ENCODE results near the gene TBC1D1. TPM values are rescaled to one million over a fixed set of nuclear protein-coding genes. Genes with fewer than 3 reads are reported as not detected.

Gene TBC1D1
- total RNA-seq, 2 experiments from 2014 or later: 40.7 to 46.5 TPM

- TF ChIP-seq CTCF (IDR thresholded peaks at IDR 0.05): no peak
- ChIA-PET CTCF (interaction anchor here (6.8 kb wide), 1 partner anchor 555 kb away, joined by 111 read pairs; no protein-coding TSS in a partner anchor), POLR2A (no interaction called here)
- H3K4me1 ChIP-seq (ENCODE audit: insufficient read depth, low read length): peaks cover 38% of the 10 kb centered on the region
- peaks cover 0 to 5% of the 10 kb centered on the region in 2 experiments for H3K9me3 ChIP-seq (ENCODE audit: control insufficient read depth in 1 of 2, insufficient read depth in 1 of 2, low read length in 2 of 2)
- Mint-ChIP-seq H3K27me3 (no peaks in the 10 kb centered on the region), H3K36me3 (ENCODE audit: low read depth) (no peaks in the 10 kb centered on the region), H3K4me3 (no peak overlapping the region), H3K9me3 (no peaks in the 10 kb centered on the region), H3K4me1 (ENCODE audit: low read depth) (peaks cover 49% of the 10 kb centered on the region), H3K27ac (no peak overlapping the region)
- ATAC-seq (ENCODE audit: poor library complexity) (no peak), DNase-seq (no peak)
- no peaks in the 10 kb centered on the region for H3K27me3 ChIP-seq (ENCODE audit: control insufficient read depth in 1 of 2, insufficient read depth in 2 of 2, low read length in 2 of 2)
- no peaks in the 10 kb centered on the region for H3K36me3 ChIP-seq (ENCODE audit: insufficient read depth, low read length)
- intact Hi-C loops (cut with DNase I, micrococcal nuclease): loop anchor here in 1 of 2 experiments (2.0 to 5.0 kb wide), 4 partner anchors 15 to 681 kb away; partner anchors contain the start of gene TLR6
- no peak overlapping the region for H3K27ac ChIP-seq (ENCODE audit: low read depth in 1 of 2, low read length in 2 of 2)
- H3K4me3 ChIP-seq (ENCODE audit: low read length): no peak overlapping the region
These were observed 285.3 kb downstream of the TBC1D1 start for GRCh38 chr4:38176165-38176564.

- peaks cover 38% of the 10 kb centered on the region for H3K4me1 ChIP-seq (ENCODE audit: insufficient read depth, low read length)
- H3K36me3 ChIP-seq (ENCODE audit: insufficient read depth, low read length): no peaks in the 10 kb centered on the region
- TF ChIP-seq CTCF (IDR thresholded peaks at IDR 0.05): no peak
- intact Hi-C loops (cut with DNase I, micrococcal nuclease): loop anchor here in 1 of 2 experiments (2.0 to 5.0 kb wide), 4 partner anchors 16 to 680 kb away; partner anchors contain the start of gene TLR6
- Mint-ChIP-seq H3K27me3 (no peaks in the 10 kb centered on the region), H3K9me3 (no peaks in the 10 kb centered on the region), H3K27ac (peak overlapping the region; percentile 81), H3K36me3 (ENCODE audit: low read depth) (no peaks in the 10 kb centered on the region), H3K4me1 (ENCODE audit: low read depth) (peaks cover 49% of the 10 kb centered on the region), H3K4me3 (peak overlapping the region; percentile 79)
- no peaks in the 10 kb centered on the region for H3K27me3 ChIP-seq (ENCODE audit: control insufficient read depth in 1 of 2, insufficient read depth in 2 of 2, low read length in 2 of 2)
- POLR2A ChIA-PET: interaction anchor here (0.9 to 2.1 kb wide), 8 partner anchors 22 to 498 kb away, joined by 3 to 12 read pairs (median 6); no protein-coding TSS in a partner anchor
- CTCF ChIA-PET: interaction anchor here (0.7 to 6.8 kb wide), 6 partner anchors 16 to 554 kb away, joined by 3 to 111 read pairs (median 4); no protein-coding TSS in a partner anchor
- H3K27ac ChIP-seq (ENCODE audit: low read depth in 1 of 2, low read length in 2 of 2): peak overlapping the region; percentile 26
- DNase-seq: peak; percentile 27 to 79 (median 39)
- H3K4me3 ChIP-seq (ENCODE audit: low read length): peak overlapping the region; percentile 17
- H3K9me3 ChIP-seq (ENCODE audit: control insufficient read depth in 1 of 2, insufficient read depth in 1 of 2, low read length in 2 of 2): peaks cover 0 to 5% of the 10 kb centered on the region in 2 experiments
- peak; percentile 58 for ATAC-seq (ENCODE audit: poor library complexity)
These were observed 286.2 kb downstream of the TBC1D1 start for GRCh38 chr4:38177035-38177546.

- H3K4me1 ChIP-seq (ENCODE audit: insufficient read depth, low read length): peaks cover 38% of the 10 kb centered on the region
- ATAC-seq (ENCODE audit: poor library complexity) (peak; percentile 77), DNase-seq (peak; percentile 27 to 72 (median 46))
- intact Hi-C loops (cut with DNase I, micrococcal nuclease): loop anchor here (2.0 to 5.0 kb wide), 6 partner anchors 17 to 679 kb away; partner anchors contain the start of genes TLR10 (in 1 of the 2) and TLR6 (in 1 of the 2)
- H3K4me3 ChIP-seq (ENCODE audit: low read length): peak overlapping the region; percentile 17
- ChIA-PET POLR2A (interaction anchor here (0.9 to 2.1 kb wide), 8 partner anchors 22 to 497 kb away, joined by 3 to 12 read pairs (median 6); no protein-coding TSS in a partner anchor), CTCF (interaction anchor here (0.9 to 6.8 kb wide), 5 partner anchors 17 to 553 kb away, joined by 3 to 111 read pairs (median 5); no protein-coding TSS in a partner anchor)
- no peak for TF ChIP-seq CTCF (IDR thresholded peaks at IDR 0.05)
- Mint-ChIP-seq H3K27ac (peak overlapping the region; percentile 81), H3K36me3 (ENCODE audit: low read depth) (no peaks in the 10 kb centered on the region), H3K9me3 (no peaks in the 10 kb centered on the region), H3K27me3 (no peaks in the 10 kb centered on the region), H3K4me1 (ENCODE audit: low read depth) (peaks cover 49% of the 10 kb centered on the region), H3K4me3 (peak overlapping the region; percentile 79)
- no peaks in the 10 kb centered on the region for H3K27me3 ChIP-seq (ENCODE audit: control insufficient read depth in 1 of 2, insufficient read depth in 2 of 2, low read length in 2 of 2)
- no peaks in the 10 kb centered on the region for H3K36me3 ChIP-seq (ENCODE audit: insufficient read depth, low read length)
- H3K27ac ChIP-seq (ENCODE audit: low read depth in 1 of 2, low read length in 2 of 2): peak overlapping the region in 1 of 2 donors; percentile 26
- peaks cover 0 to 5% of the 10 kb centered on the region in 2 experiments for H3K9me3 ChIP-seq (ENCODE audit: control insufficient read depth in 1 of 2, insufficient read depth in 1 of 2, low read length in 2 of 2)
These were observed 286.9 kb downstream of the TBC1D1 start for GRCh38 chr4:38177641-38178391.

Measured in CD4-positive, alpha-beta T cell (primary cell).